Activated T-helper 1 cell treated with anti-CD3 and anti-CD28 coated beads, Interleukin-12 subunit alpha, Interleukin-12 subunit beta, Interleukin-2, Interleukin-4 antibody, amounts not matched to agents 30 ng/mL and 10 ng/mL and 1 ng/mL, durations not matched to agents 14 hours and 24 hours and 36 hours (primary cell): ENCODE data around the gene DGCR2. TPM values are rescaled to one million over a fixed set of nuclear protein-coding genes. Genes with fewer than 3 reads are reported as not detected.
"Not testable (repeated sequence)": the region's sequence is repeated elsewhere in the genome, so short reads cannot be mapped to it uniquely, and the experiment has no call there.

Experiments used
- DNase-seq: peaks from one replicate; pipeline ENCODE4 v3.0.0; 2021; ENCODE audit warnings: low spot score
- H3K27ac Mint-ChIP-seq: one replicate; pipeline ENCODE4 v1.8.0; 2021; ENCODE audit warnings: mild to moderate bottlenecking, mixed read lengths
- H3K27me3 Mint-ChIP-seq: one replicate; pipeline ENCODE4 v1.8.0; 2022; ENCODE audit warnings: mild to moderate bottlenecking, moderate library complexity, mixed read lengths; ENCODE audit not compliant: insufficient read depth
- H3K36me3 Mint-ChIP-seq: one replicate; pipeline ENCODE4 v1.8.0; 2021; ENCODE audit warnings: low read depth, mixed read lengths
- H3K4me1 Mint-ChIP-seq: one replicate; pipeline ENCODE4 v1.8.0; 2021; ENCODE audit warnings: low read depth, mixed read lengths
- H3K4me3 Mint-ChIP-seq: one replicate; pipeline ENCODE4 v1.8.0; 2021; ENCODE audit warnings: mild to moderate bottlenecking, moderate library complexity, mixed read lengths
- H3K9me3 Mint-ChIP-seq: one replicate; pipeline ENCODE4 v1.8.0; 2021; ENCODE audit warnings: mixed read lengths
- intact Hi-C: fragments of 100-400 bp; cut with micrococcal nuclease; formaldehyde crosslinking; loops from one replicate; pipeline ENCODE4 v1.15.1; 2024
- total RNA-seq: library from RNA; stranded (reverse); gene quantifications from 2 replicates; pipeline ENCODE4 v1.2.3, GENCODE V29; 2022

Gene DGCR2
- total RNA-seq, 1 donor from 2014 or later, result 23.2 TPM

DNA sequence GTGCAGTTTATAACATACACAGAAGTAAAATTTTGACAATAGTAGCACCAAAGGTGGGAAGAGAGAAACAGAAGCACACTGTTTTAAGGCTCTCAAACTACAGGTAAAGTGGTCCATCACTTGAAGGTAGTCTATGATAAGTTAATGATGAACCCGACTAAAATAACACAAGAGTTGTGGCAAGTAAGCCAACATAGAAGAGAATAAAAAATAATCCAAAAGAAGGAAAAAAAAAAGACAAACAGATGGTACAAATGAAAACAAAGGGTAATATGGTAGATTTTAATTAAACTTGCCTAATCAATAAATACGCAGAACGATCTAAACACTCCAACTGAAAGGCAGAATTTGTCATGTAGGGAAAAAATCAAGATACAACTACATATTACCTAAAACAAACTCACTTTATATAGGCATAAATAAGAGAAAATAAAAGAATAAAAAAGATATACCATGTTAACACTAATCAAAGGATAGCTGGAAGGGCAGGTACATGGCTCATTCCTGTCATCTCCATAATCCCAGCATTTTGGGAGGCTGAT is 31.6 kb downstream of the DGCR2 start:
- no peak for DNase-seq
- intact Hi-C loops, result no loop called here
- Mint-ChIP-seq H3K4me1 (no peaks in the 10 kb centered on the region), H3K4me3 (no peak overlapping the region), H3K36me3 (peaks cover 13% of the 10 kb centered on the region), H3K27me3 (no peaks in the 10 kb centered on the region), H3K27ac (no peak overlapping the region), H3K9me3 (no peaks in the 10 kb centered on the region)

DNA sequence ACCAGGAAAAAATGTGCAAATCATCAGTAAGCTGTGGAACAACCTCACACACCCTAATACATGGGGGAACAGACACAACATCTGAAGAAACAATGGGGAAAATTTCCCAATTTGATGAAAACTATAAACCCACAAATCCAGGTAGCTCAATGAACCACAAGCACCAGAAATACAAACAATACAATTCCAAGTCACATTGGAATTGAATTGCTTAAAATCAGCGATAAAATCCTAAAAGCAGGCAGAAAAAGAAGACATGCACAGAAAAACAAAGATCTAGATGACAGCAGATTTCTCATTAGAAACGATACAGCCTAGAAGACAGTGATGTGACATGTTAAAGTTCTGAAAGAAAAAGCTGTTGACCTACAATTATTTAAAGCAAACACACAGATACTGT is 32.0 kb downstream of the DGCR2 start:
- H3K4me1 Mint-ChIP-seq, result no peaks in the 10 kb centered on the region
- peaks cover 16% of the 10 kb centered on the region for H3K36me3 Mint-ChIP-seq
- H3K27ac Mint-ChIP-seq, result no peak overlapping the region
- no peak for DNase-seq
- intact Hi-C loops, result no loop called here
- H3K4me3 Mint-ChIP-seq, result no peak overlapping the region
- no peaks in the 10 kb centered on the region for H3K27me3 Mint-ChIP-seq
- no peaks in the 10 kb centered on the region for H3K9me3 Mint-ChIP-seq

DNA sequence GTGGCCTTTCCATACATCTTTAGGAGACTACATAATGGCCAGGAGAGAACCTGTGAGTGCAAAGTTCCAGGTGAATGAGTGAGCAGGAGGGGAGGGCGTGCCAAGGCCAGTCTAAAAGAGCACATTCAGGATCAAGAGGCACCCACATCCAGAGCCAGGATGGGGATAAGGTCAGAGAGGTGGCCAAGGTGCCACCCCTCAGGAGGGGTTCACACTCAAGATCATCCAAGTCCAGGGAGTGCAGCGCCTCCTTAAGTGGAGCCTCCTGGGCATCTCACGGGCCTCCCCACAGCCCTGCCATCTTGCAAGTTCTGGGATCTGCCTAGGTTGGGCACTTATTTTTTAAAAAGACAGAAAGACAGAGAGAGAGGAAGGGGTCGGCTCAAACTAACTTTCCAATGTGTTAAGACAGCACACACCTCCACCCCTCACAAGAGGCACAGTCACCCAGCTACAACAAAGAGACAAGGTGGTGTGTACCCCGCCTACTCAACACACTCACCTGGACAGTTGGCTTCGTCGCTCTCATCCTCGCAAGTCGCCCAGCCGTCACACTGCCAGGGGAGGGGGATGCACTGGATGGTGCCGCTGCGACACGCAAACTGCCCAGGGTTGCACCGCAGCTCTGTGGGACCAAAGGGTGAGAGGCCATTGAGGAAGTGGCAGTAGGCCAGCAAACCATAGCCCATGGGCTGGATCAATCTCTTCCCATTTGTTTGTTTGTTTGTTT is 33.2 kb downstream of the DGCR2 start:
- H3K36me3 Mint-ChIP-seq, result peaks cover 20% of the 10 kb centered on the region
- intact Hi-C loops, result no loop called here

DNA sequence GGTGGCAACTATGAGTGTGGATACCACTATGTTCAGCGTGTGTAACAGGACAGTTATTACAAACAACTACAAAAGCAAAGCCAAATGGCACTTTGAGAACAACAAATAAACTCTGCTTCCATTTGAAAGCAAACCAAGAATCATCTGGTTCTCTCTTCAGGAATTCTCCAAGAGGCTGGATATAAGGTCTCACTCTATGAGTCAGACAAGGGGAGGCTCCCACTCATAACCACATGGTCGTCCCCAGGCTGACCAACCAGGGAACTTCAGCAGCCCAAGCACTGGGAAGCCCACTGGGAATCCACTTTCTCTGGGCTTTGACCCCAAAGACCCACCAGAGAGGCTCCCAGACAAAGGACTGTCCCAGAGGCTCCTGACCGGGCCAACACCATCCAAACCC is 35.3 kb downstream of the DGCR2 start:
- no peaks in the 10 kb centered on the region for H3K4me1 Mint-ChIP-seq
- no peak overlapping the region for H3K27ac Mint-ChIP-seq
- H3K9me3 Mint-ChIP-seq, result no peaks in the 10 kb centered on the region
- H3K36me3 Mint-ChIP-seq, result peaks cover 24% of the 10 kb centered on the region
- H3K4me3 Mint-ChIP-seq, result no peak overlapping the region
- DNase-seq, result no peak
- H3K27me3 Mint-ChIP-seq, result no peaks in the 10 kb centered on the region
- intact Hi-C loops, result no loop called here

More for the DNA sequence above, 33.2 kb downstream of the DGCR2 start:
- no peaks in the 10 kb centered on the region for H3K9me3 Mint-ChIP-seq
- H3K4me3 Mint-ChIP-seq, result no peak overlapping the region
- H3K27me3 Mint-ChIP-seq, result no peaks in the 10 kb centered on the region
- no peaks in the 10 kb centered on the region for H3K4me1 Mint-ChIP-seq
- no peak overlapping the region for H3K27ac Mint-ChIP-seq
- no peak for DNase-seq

DNA sequence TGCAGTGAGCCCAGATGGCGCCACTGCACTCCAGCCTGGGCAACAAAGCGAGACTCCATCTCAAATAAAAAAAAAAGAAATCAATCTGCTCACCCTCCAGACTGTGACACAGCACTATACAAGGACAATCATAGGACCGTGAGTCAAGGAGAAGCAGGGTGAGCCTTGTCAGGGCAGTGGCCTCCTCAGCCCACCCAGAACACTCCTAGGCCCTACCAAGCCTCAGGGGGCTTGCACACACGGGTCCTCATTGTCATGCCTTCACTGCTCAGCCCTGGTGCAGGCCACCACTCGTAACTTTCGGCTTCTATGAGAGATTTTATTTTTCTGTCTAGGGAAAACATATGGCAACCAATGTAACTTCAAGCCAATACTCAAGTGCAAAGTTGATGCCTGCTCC is 35.8 kb downstream of the DGCR2 start:
- Mint-ChIP-seq H3K4me3 (no peak overlapping the region), H3K4me1 (no peaks in the 10 kb centered on the region), H3K9me3 (no peaks in the 10 kb centered on the region), H3K36me3 (peaks cover 24% of the 10 kb centered on the region), H3K27ac (no peak overlapping the region), H3K27me3 (no peaks in the 10 kb centered on the region)
- intact Hi-C loops, result no loop called here
- no peak for DNase-seq

DNA sequence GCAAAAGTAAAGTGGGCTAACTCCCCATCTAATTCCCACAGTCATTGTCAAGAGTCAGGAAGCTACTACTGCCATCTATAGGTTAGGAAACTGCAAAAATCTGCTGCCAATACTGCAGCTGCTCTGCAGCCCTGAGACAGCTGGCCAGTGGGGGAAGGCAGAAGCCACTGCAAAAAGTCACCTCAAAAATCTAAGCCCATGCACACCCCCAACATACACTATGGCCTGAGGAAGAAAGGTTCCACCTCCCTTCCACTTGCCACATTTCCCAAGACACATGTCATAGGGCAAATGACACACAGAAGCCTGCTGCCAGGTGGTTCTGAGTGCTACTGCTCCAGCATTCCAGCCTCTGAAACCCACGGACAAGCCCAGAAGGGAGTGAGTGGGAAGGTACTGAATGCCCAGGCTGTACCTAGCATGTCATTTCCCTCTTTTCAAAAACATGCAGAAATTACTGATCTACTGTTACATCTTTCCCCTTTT is 36.9 kb downstream of the DGCR2 start:
- no peak for DNase-seq
- H3K27ac Mint-ChIP-seq, result no peak overlapping the region
- H3K27me3 Mint-ChIP-seq, result no peaks in the 10 kb centered on the region
- H3K4me3 Mint-ChIP-seq, result no peak overlapping the region
- intact Hi-C loops, result no loop called here
- H3K36me3 Mint-ChIP-seq, result peaks cover 27% of the 10 kb centered on the region
- H3K9me3 Mint-ChIP-seq, result no peaks in the 10 kb centered on the region
- H3K4me1 Mint-ChIP-seq, result no peaks in the 10 kb centered on the region

DNA sequence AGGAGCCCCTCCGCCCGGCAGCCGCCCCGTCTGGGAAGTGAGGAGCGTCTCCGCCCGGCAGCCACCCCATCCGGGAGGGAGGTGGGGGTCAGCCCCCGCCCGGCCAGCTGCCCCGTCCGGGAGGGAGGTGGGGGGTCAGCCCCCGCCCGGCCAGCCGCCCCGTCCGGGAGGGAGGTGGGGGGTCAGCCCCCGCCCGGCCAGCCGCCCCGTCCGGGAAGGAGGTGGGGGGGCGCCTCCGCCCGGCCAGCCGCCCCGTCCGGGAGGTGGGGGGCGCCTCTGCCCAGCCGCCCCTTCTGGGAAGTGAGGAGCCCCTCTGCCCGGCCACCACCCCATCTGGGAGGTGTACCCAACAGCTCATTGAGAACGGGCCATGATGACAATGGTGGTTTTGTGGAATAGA is 37.6 kb downstream of the DGCR2 start:
- H3K36me3 Mint-ChIP-seq, result peaks cover 30% of the 10 kb centered on the region
- H3K27me3 Mint-ChIP-seq, H3K4me1 Mint-ChIP-seq, H3K4me3 Mint-ChIP-seq, H3K9me3 Mint-ChIP-seq, H3K27ac Mint-ChIP-seq, DNase-seq, intact Hi-C loops: not testable (repeated sequence)

DNA sequence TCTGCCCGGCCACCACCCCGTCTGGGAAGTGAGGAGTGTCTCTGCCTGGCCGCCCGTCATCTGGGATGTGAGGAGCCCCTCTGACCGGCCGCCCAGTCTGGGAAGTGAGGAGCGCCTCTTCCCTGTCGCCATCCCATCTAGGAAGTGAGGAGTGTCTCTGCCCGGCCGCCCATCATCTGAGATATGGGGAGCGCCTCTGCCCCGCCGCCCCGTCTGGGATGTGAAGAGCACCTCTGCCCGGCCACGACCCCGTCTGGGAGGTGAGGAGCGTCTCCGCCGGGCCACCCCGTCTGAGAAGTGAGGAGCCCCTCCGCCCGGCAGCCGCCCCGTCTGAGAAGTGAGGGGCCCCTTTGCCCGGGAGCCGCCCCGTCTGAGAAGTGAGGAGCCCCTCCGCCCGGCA is 38.1 kb downstream of the DGCR2 start:
- intact Hi-C loops, result not testable (repeated sequence)

DNA sequence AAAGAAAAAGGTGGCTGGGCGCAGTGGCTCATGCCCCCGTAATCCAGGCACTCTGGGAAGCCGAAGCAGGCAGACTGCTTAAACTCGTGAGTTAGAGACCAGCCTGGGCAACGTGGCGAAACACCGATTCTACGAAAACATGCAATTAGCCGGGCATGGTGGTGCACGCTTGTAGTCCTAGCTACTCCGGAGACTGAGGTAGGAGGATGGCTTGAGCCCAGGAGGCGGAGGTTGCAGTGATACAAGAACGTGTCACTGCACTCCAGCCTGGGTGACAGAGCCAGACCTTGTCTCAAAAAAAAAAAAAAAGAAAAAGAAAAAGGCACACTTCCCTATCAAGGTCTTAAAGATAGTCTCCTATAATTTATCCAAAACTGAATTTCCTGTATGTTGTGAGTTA is 39.4 kb downstream of the DGCR2 start:
- H3K4me1 Mint-ChIP-seq, result no peaks in the 10 kb centered on the region
- H3K9me3 Mint-ChIP-seq, result no peaks in the 10 kb centered on the region
- H3K36me3 Mint-ChIP-seq, result peaks cover 23% of the 10 kb centered on the region
- H3K27me3 Mint-ChIP-seq, result no peaks in the 10 kb centered on the region
- H3K4me3 Mint-ChIP-seq, result no peak overlapping the region
- intact Hi-C loops, result no loop called here
- DNase-seq, result no peak
- H3K27ac Mint-ChIP-seq, result no peak overlapping the region

More for the DNA sequence above, 38.1 kb downstream of the DGCR2 start:
- H3K9me3 Mint-ChIP-seq, H3K4me3 Mint-ChIP-seq, H3K27ac Mint-ChIP-seq, DNase-seq, H3K27me3 Mint-ChIP-seq, H3K4me1 Mint-ChIP-seq: not testable (repeated sequence)
- H3K36me3 Mint-ChIP-seq, result peaks cover 29% of the 10 kb centered on the region

DNA sequence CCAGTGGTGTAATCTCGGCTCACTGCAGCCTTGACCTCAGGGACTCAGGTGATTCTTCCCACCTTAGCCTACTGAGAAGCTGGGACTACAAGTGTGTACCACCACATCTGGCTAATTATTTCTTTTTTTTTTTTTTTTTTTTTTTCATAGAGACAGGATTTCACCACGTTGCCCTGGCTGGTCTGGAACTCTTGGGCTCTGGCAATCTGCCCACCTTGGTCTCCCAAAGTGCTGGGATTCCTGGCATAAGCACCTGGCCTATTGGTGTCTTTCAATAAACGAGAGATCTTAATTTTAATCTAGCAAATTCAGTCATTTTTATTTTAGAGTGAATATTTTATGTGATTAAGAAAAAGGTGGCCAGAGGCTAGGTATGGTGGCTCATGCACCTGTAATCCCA is 40.1 kb downstream of the DGCR2 start:
- Mint-ChIP-seq H3K4me3 (no peak overlapping the region), H3K4me1 (no peaks in the 10 kb centered on the region), H3K27ac (no peak overlapping the region), H3K27me3 (no peaks in the 10 kb centered on the region), H3K9me3 (no peaks in the 10 kb centered on the region), H3K36me3 (peaks cover 23% of the 10 kb centered on the region)
- intact Hi-C loops, result no loop called here
- no peak for DNase-seq

DNA sequence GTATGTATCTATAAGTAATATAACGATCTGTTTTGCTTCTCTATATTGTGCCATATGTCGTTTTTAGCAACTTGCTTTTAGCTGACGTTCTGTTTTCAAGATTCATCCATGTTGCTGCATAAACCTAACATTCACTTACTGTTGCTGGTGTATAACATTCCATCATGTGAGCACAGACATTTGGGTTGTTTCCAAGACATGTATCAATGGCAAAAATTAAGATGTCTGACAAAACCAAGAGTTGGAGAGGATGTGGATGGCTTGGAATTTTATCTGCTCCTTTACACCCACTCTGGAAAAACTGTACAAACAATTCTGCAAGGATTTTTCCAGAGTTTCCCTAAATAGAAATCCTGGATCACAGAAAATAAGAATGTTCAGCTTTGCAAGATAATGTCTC is 40.9 kb downstream of the DGCR2 start:
- Mint-ChIP-seq H3K36me3 (peaks cover 19% of the 10 kb centered on the region), H3K9me3 (no peaks in the 10 kb centered on the region), H3K4me3 (no peak overlapping the region), H3K27me3 (no peaks in the 10 kb centered on the region), H3K4me1 (no peaks in the 10 kb centered on the region), H3K27ac (no peak overlapping the region)
- no peak for DNase-seq
- intact Hi-C loops, result no loop called here

DNA sequence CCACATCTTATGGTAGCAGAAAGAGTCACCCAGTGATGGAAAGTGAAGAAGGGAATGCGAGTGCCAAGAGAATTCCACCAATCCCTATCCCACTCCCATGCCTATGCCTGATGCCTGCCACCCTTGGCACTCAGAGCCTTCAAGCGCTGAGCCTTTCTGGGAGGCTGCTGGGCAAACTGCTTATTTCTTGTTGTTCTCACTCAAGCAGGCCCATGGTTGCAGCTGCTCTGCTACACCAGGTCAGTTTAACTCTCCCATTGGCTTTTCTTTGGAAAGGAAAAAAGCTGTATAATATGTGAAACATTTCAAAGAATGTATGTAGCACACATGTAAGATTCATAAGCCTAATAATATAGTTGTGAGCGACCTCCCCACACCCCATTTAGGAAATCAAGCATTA is 41.4 kb downstream of the DGCR2 start:
- H3K27me3 Mint-ChIP-seq, result no peaks in the 10 kb centered on the region
- no peak overlapping the region for H3K27ac Mint-ChIP-seq
- H3K4me1 Mint-ChIP-seq, result no peaks in the 10 kb centered on the region
- no peak overlapping the region for H3K4me3 Mint-ChIP-seq
- peaks cover 18% of the 10 kb centered on the region for H3K36me3 Mint-ChIP-seq
- no peaks in the 10 kb centered on the region for H3K9me3 Mint-ChIP-seq
- intact Hi-C loops, result no loop called here
- DNase-seq, result no peak

DNA sequence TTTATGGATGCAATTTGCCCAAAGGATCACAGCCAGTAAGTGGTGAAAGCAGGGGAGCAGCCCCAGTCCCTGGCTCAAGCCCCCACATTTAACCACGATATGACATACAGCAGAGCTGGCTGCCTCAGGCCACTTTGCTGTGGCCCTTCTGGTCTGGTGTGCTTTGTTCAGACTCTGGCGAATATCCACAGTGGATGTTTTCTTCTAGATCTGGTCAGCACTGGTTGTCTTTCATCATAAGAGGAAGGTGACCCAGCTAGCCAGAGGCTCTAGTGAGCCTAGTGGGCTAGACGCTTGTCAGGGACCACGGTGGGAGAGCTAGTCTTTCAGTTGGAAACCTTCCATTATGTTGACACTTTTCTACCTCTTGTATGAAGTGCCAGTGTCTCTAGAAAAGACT is 42.5 kb downstream of the DGCR2 start:
- Mint-ChIP-seq H3K4me3 (no peak overlapping the region), H3K27ac (no peak overlapping the region), H3K9me3 (no peaks in the 10 kb centered on the region), H3K27me3 (no peaks in the 10 kb centered on the region), H3K36me3 (peaks cover 11% of the 10 kb centered on the region), H3K4me1 (no peaks in the 10 kb centered on the region)
- no peak for DNase-seq
- intact Hi-C loops, result no loop called here

DNA sequence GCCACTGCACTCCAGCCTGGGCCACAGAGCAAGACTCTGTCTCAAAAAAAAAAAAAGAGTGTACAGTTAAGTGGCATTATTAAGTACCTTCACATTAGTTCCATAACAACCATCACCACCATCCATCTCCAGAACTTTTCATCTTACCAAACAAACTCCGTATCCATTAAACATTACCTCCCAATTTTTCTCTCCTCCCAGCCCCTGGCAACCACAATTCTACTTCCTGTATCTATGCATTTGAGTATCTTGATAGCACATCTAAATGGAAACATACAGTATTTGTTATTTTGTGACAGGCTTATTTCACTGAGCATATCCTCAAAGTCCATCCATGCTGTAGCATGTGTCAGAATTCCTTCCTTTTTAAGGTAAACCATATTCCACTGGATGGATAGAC is 46.8 kb downstream of the DGCR2 start:
- no peak for DNase-seq
- Mint-ChIP-seq H3K4me1 (no peaks in the 10 kb centered on the region), H3K36me3 (peaks cover 13% of the 10 kb centered on the region), H3K9me3 (no peaks in the 10 kb centered on the region), H3K27me3 (no peaks in the 10 kb centered on the region), H3K27ac (no peak overlapping the region), H3K4me3 (no peak overlapping the region)
- intact Hi-C loops, result no loop called here
